DOHH2 (cell line): Measurements from ENCODE around the gene ZNF214.
"Not testable (repeated sequence)": the region's sequence is repeated elsewhere in the genome, so short reads cannot be mapped to it uniquely, and the experiment has no call there.

Experiments
- EZH2phosphoT487 ChIP-seq: fragments of 200-600 bp; sonication (generic); IDR thresholded peaks from 2 replicates; pipeline ENCODE4 v1.6.1; 2017; ENCODE audit warnings: borderline replicate concordance, mild to moderate bottlenecking, antibody characterized with exemption, low read length, moderate library complexity, mixed read lengths
- TF ChIP-seq, protein P1 (sequence below): fragments of 200-600 bp; sonication (generic); IDR thresholded peaks from one replicate; pipeline ENCODE4 v1.5.1; 2014; ENCODE audit warnings: antibody characterized with exemption, mild to moderate bottlenecking, low read depth, low read length; ENCODE audit not compliant: poor library complexity, severe bottlenecking

GRCh38 chr11:6954248-6954647 is 65.9 kb downstream of the ZNF214 start:
- TF ChIP-seq, protein P1, sequence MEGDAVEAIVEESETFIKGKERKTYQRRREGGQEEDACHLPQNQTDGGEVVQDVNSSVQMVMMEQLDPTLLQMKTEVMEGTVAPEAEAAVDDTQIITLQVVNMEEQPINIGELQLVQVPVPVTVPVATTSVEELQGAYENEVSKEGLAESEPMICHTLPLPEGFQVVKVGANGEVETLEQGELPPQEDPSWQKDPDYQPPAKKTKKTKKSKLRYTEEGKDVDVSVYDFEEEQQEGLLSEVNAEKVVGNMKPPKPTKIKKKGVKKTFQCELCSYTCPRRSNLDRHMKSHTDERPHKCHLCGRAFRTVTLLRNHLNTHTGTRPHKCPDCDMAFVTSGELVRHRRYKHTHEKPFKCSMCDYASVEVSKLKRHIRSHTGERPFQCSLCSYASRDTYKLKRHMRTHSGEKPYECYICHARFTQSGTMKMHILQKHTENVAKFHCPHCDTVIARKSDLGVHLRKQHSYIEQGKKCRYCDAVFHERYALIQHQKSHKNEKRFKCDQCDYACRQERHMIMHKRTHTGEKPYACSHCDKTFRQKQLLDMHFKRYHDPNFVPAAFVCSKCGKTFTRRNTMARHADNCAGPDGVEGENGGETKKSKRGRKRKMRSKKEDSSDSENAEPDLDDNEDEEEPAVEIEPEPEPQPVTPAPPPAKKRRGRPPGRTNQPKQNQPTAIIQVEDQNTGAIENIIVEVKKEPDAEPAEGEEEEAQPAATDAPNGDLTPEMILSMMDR: not testable (repeated sequence)
- TF ChIP-seq EZH2phosphoT487: not testable (repeated sequence)
